Stimulated activated naive B cell treated with anti-CD40 and anti-IgM and Interleukin-4, amounts not matched to agents 10 μg/mL and 1 μg/mL and 100 μg/mL, for 72 hours (primary cell): ENCODE results near the gene ARAF.

Experiments used
- ATAC-seq, 2 donors: fragments of 150-1000 bp; cut with Tn5 transposase; replicated peaks; 2 replicates each; pipeline ENCODE4 v1.10.0; 2021; ENCODE audit warnings: moderate library complexity in 1 of 2
- DNase-seq: peaks from one replicate; pipeline ENCODE4 v3.0.0; 2021
- H3K27ac Mint-ChIP-seq: one replicate; pipeline ENCODE4 v1.8.0; 2022; ENCODE audit warnings: mild to moderate bottlenecking, mixed read lengths
- H3K27me3 Mint-ChIP-seq, 2 donors: one replicate each; pipeline ENCODE4 v1.8.0; 2022; ENCODE audit warnings: mixed read lengths in 2 of 2
- H3K36me3 Mint-ChIP-seq, 2 donors: one replicate each; pipeline ENCODE4 v1.8.0; 2022; ENCODE audit warnings: mixed read lengths in 2 of 2, mild to moderate bottlenecking in 1 of 2
- H3K4me1 Mint-ChIP-seq, 2 donors: one replicate each; pipeline ENCODE4 v1.8.0; 2022; ENCODE audit warnings: mixed read lengths in 2 of 2, mild to moderate bottlenecking in 1 of 2
- H3K4me3 Mint-ChIP-seq, 2 donors: one replicate each; pipeline ENCODE4 v1.8.0; 2022; ENCODE audit warnings: mild to moderate bottlenecking in 2 of 2, mixed read lengths in 2 of 2, moderate library complexity in 1 of 2
- H3K9me3 Mint-ChIP-seq, 2 donors: one replicate each; pipeline ENCODE4 v1.8.0; 2022; ENCODE audit warnings: mixed read lengths in 2 of 2, mild to moderate bottlenecking in 1 of 2

ARAF gene

DNA sequence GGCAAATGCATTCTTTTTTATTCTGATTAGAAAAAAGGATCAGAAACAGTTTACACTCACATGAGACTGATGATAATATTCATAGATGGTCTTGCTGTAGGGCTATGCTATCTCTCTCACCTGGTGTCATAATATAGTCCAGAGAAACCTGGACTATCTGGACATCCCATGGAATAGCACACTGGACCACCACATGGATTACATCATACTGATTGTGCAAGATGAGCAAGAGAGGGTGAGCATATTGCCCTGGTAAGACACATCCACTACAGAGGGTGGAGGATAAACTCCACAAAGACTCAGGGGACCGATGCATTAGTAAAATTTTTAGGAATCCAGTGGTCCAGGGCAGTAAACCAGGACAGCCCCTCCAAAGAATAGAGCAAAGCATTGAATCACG, 50.5 kb downstream of the ARAF start:
- Mint-ChIP-seq H3K4me3 (no peak overlapping the region), H3K27me3 (peaks cover 17 to 21% of the 10 kb centered on the region in 2 donors), H3K9me3 (no peaks in the 10 kb centered on the region), H3K4me1 (peaks cover 4 to 9% of the 10 kb centered on the region in 2 donors), H3K27ac (no peak overlapping the region), H3K36me3 (no peaks in the 10 kb centered on the region)
- ATAC-seq (no peak), DNase-seq (no peak)

DNA sequence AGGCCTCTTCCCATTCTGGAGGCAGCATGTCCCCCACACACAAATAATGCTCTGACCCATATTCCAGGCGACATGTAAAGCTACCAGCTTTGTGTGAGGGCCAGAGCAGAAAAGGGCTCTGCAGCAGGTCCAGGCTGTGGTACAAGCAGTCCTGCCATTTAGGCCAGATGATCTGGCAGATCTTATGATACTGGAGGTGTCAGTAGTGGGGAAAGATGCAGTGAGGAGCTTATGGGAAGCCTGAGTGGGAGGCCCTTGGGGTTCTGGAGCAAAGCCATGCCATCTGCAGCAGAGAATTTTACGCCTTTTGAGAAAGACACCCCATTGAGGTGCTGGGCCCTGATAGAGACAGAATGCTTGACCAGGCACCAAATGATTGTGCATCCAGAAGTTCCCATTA, 50.9 kb downstream of the ARAF start:
- peaks cover 4 to 9% of the 10 kb centered on the region in 2 donors for H3K4me1 Mint-ChIP-seq
- peaks cover 17 to 21% of the 10 kb centered on the region in 2 donors for H3K27me3 Mint-ChIP-seq
- H3K9me3 Mint-ChIP-seq: no peaks in the 10 kb centered on the region
- H3K36me3 Mint-ChIP-seq: no peaks in the 10 kb centered on the region
- DNase-seq (no peak), ATAC-seq (no peak)
- no peak overlapping the region for H3K4me3 Mint-ChIP-seq
- H3K27ac Mint-ChIP-seq: no peak overlapping the region

DNA sequence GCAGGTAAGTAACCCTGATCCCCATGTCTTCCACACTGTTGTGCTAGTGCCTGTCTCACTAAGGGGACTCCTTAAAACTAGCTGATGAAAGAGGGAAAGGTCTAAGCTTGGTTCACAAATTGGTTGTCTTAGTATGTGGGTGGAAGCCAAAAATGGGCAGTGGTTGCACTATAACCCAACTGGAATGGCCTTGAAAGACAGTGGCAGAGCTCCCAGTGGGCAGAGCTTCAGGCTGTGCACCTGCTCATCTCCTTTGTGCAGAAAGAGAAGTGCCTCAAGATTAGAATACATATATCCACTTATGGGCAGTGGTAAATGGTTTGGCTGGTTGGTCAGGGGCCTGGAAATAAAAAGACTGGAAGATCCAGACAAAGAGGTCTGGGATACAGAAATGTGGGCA, 51.4 kb downstream of the ARAF start:
- H3K27ac Mint-ChIP-seq: no peak overlapping the region
- H3K36me3 Mint-ChIP-seq: no peaks in the 10 kb centered on the region
- ATAC-seq (no peak), DNase-seq (no peak)
- H3K27me3 Mint-ChIP-seq: peaks cover 18 to 22% of the 10 kb centered on the region in 2 donors
- H3K4me3 Mint-ChIP-seq: no peak overlapping the region
- H3K4me1 Mint-ChIP-seq: peaks cover 4 to 9% of the 10 kb centered on the region in 2 donors
- H3K9me3 Mint-ChIP-seq: no peaks in the 10 kb centered on the region

DNA sequence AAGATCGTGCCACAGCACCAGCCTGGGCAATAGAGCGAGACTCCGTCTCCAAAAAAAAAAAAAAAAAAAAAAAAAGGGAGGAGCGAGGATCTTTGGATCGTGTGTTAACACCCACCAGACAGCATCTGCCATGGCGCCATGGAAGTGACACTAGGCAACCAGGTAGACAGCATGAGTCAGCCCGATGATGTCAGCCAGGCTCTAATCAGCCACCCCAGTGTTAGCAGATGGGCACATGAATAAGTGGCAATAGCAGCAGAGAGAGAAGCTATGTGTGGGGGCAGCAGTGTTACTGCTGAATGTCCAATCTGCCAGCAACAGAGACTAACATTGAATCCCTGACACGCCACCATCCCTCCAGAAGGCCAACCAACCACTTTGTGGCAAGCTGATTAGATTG, 52.1 kb downstream of the ARAF start:
- peaks cover 25 to 29% of the 10 kb centered on the region in 2 donors for H3K27me3 Mint-ChIP-seq
- no peak overlapping the region for H3K4me3 Mint-ChIP-seq
- no peak for ATAC-seq
- no peak for DNase-seq
- peaks cover 3 to 5% of the 10 kb centered on the region in 2 donors for H3K4me1 Mint-ChIP-seq
- no peaks in the 10 kb centered on the region for H3K9me3 Mint-ChIP-seq
- H3K36me3 Mint-ChIP-seq: no peaks in the 10 kb centered on the region
- no peak overlapping the region for H3K27ac Mint-ChIP-seq

DNA sequence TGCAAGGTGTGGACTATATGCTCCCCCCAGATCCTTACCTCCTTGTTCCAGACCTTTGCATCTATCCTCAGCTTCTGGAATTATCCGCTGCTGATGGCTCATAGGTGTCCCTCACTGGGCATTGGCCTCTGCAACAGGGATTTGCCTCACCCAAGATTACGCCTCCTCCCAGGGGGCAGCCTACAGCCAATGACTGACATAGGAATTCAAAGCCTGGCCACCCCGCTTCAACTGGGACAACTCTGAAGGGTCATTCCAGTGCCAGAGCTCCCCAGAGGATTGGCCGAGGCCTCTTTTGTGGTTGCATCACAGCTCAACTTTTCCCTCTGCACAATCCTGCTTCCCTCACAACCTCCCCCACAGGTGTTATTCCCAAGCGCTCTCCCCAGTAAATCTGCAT, 53.6 kb downstream of the ARAF start:
- no peak for ATAC-seq
- Mint-ChIP-seq H3K27ac (no peak overlapping the region), H3K4me1 (peaks cover 3 to 6% of the 10 kb centered on the region in 2 donors), H3K4me3 (no peak overlapping the region), H3K9me3 (no peaks in the 10 kb centered on the region), H3K27me3 (peaks cover 31 to 36% of the 10 kb centered on the region in 2 donors), H3K36me3 (no peaks in the 10 kb centered on the region)
- DNase-seq: no peak

DNA sequence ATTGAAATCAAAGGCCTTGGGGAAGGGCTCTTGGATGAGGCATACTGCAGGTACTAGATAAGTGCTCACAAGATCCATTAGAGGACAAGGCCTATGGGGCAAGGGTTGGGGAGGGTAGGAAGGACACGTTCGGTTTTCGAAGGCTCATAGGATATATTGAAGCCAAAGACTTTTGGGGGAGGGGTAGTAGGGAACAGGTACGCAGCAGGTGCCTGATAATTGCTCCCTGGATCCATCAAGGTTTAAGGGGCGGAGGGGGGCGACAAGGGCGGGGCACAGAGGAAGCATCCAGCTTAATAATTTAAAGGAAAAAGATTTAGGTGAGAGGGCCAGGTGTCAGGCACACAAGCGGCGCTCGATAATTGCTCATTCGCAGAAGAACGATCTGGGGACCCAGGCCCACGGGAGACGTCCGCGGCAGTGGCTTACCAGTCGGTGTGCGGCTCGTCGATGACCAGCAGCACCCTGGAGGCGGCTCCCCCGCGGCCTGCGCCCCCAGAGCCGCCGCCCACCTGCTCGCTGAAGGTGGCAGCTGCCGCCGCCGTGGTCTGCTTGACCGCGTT, 58.0 kb downstream of the ARAF start:
- Mint-ChIP-seq H3K27me3 (peaks cover 31 to 41% of the 10 kb centered on the region in 2 donors), H3K4me3 (peak overlapping the region; percentile 42 to 65), H3K9me3 (no peaks in the 10 kb centered on the region), H3K4me1 (peaks cover 4 to 21% of the 10 kb centered on the region in 2 donors), H3K27ac (no peak overlapping the region), H3K36me3 (no peaks in the 10 kb centered on the region)
- DNase-seq (no peak), ATAC-seq (no peak)

DNA sequence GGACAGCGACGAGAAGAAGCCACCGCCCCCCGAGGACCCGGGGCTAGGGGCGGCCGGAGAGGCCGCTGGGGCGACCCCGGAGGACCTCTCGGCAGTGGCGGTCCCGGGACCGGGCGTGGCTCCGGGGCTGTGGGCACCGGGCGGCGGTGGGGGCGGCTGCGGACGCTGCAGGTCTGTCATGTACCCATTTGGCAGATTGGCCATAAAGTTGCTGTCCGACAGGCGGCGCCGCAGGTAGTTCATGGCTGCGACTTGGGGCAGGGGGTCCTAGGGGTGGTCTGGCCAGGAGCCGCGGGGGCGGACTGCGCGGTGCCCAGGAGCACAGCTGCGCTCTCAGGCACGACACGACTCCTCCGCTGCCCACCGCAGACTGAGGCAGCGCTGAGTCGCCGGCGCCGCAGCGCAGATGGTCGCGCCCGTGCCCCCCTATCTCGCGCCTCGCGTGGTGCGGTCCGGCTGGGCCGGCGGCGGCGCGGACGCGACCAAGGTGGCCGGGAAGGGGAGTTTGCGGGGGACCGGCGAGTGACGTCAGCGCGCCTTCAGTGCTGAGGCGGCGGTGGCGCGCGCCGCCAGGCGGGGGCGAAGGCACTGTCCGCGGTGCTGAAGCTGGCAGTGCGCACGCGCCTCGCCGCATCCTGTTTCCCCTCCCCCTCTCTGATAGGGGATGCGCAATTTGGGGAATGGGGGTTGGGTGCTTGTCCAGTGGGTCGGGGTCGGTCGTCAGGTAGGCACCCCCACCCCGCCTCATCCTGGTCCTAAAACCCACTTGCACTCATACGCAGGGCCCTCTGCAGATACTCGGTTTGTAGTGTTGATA, 58.7 kb downstream of the ARAF start, which contains the start of gene SYN1:
Gene SYN1 (minus strand): TSS at position 372 of the 817 bp plus-strand sequence. CDS start 129 bp downstream, at position 243.
- no peak within 1 kb of the TSS for H3K27ac Mint-ChIP-seq
- peak; percentile 72 to 87 for ATAC-seq
- H3K36me3 Mint-ChIP-seq: no peaks in the 10 kb centered on the region
- H3K4me3 Mint-ChIP-seq: peak within 1 kb of the TSS; percentile 42 to 72
- peaks cover 30 to 37% of the 10 kb centered on the region in 2 donors for H3K27me3 Mint-ChIP-seq
- peak; percentile 59 for DNase-seq
- no peaks in the 10 kb centered on the region for H3K9me3 Mint-ChIP-seq
- peaks cover 4 to 24% of the 10 kb centered on the region in 2 donors for H3K4me1 Mint-ChIP-seq

DNA sequence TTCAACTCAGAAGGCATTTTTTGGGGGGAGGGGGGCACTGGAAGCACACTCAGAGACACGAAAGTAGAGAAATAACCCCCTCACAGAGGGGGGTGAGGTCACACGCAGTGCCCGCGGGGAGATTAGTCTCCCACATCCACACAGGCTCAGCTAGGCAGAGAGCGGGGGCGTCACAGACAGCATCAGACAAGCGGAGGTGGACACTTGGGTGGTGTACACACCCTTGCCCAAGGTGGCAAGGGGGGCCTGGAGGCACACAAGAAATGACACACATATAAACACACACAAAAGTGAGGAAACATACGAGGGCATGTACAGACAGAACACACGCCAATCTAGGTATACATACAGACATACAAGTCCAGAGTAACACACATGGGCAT, 59.3 kb downstream of the ARAF start:
- ATAC-seq (no peak), DNase-seq (no peak)
- Mint-ChIP-seq H3K9me3 (no peaks in the 10 kb centered on the region), H3K36me3 (peaks cover 3 to 4% of the 10 kb centered on the region in 2 donors), H3K4me1 (peaks cover 4 to 24% of the 10 kb centered on the region in 2 donors), H3K4me3 (peak overlapping the region; percentile 17 to 72), H3K27me3 (peaks cover 34 to 37% of the 10 kb centered on the region in 2 donors), H3K27ac (no peak overlapping the region)
